Activated naive CD8-positive, alpha-beta T cell treated with anti-CD3 and anti-CD28 coated beads, Interleukin-2, amount 50 U/mL, for 16 hours (primary cell): ENCODE measurements around the gene PHTF2.
"Not testable (repeated sequence)": the region's sequence is repeated elsewhere in the genome, so short reads cannot be mapped to it uniquely, and the experiment has no call there.

Source experiments
- DNase-seq: peaks from one replicate; pipeline ENCODE4 v3.0.0-alpha.2; 2020; ENCODE audit warnings: low read depth, low spot score

The PHTF2 gene

GRCh38 chr7:77989981-77990566, 191.5 kb downstream of the PHTF2 start:
- DNase-seq = no peak

GRCh38 chr7:77991656-77992055, 193.1 kb downstream of the PHTF2 start:
- DNase-seq = no peak

- no peak for DNase-seq
These were observed 195.3 kb downstream of the PHTF2 start for GRCh38 chr7:77993838-77994237.

GRCh38 chr7:77995717-77996116, 197.1 kb downstream of the PHTF2 start:
- no peak for DNase-seq

GRCh38 chr7:77999168-77999567, 200.6 kb downstream of the PHTF2 start:
- not testable (repeated sequence) for DNase-seq

- no peak for DNase-seq
These were observed 203.4 kb downstream of the PHTF2 start for GRCh38 chr7:78002021-78002420.

GRCh38 chr7:78002715-78003114, 204.1 kb downstream of the PHTF2 start:
- no peak for DNase-seq

- no peak for DNase-seq
These were observed 207.6 kb downstream of the PHTF2 start for GRCh38 chr7:78006063-78006755.
